Skeletal muscle satellite cell (primary cell): ENCODE data around the gene NUP205.

Source experiments
- H3K27me3 ChIP-seq: 2 replicates; pipeline ENCODE4 v1.7.0; 2013; ENCODE audit warnings: low read length; ENCODE audit not compliant: control insufficient read depth, insufficient read depth
- H3K36me3 ChIP-seq: 2 replicates; pipeline ENCODE4 v1.7.0; 2013; ENCODE audit warnings: mild to moderate bottlenecking, control low read depth, low read length; ENCODE audit not compliant: insufficient read depth
- H3K4me1 ChIP-seq: 2 replicates; pipeline ENCODE4 v1.7.0; 2013; ENCODE audit warnings: low read length; ENCODE audit not compliant: control insufficient read depth, insufficient read depth
- H3K4me2 ChIP-seq: 2 replicates; pipeline ENCODE4 v1.7.0; 2013; ENCODE audit warnings: mild to moderate bottlenecking, low read length
- H3K4me3 ChIP-seq: 2 replicates; pipeline ENCODE4 v1.7.0; 2013; ENCODE audit warnings: low read length
- H3K9ac ChIP-seq: 2 replicates; pipeline ENCODE4 v1.7.0; 2013; ENCODE audit warnings: mild to moderate bottlenecking, low read depth, low read length, moderate library complexity
- H3K9me3 ChIP-seq: replicated peaks from 2 replicates; pipeline ENCODE4 v1.7.0; 2013; ENCODE audit warnings: mild to moderate bottlenecking, control low read depth, low read length

Gene NUP205

DNA sequence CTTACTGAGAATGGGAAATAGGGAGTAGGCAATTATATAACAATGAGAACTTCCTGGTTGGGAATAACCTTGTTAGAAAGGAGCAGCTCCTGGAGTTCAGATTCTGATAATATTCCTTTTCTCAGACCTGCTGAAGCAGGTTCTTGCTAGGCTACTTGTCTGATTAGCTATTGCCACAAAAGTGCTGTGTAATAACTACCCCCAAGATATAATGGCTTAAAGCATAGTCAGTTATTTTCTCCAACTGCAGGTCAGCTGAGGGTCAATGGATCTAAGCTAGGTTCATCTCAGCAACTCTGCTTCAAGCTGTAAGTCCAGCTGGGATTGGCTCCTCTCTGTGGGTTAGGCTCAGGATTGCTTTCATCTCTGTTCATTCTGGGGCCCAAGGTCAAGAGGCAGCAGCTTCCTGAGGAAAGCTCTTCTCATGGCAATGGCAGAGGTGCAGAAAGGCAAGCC is 38.5 kb upstream of the NUP205 start:
- Histone ChIP-seq H3K9me3 (no peaks in the 10 kb centered on the region), H3K27me3 (no peaks in the 10 kb centered on the region), H3K4me3 (no peak overlapping the region), H3K9ac (no peak overlapping the region), H3K4me1 (no peaks in the 10 kb centered on the region), H3K4me2 (no peak overlapping the region), H3K36me3 (no peaks in the 10 kb centered on the region)

GRCh38 chr7:135519871-135520270 is 37.8 kb upstream of the NUP205 start:
- Histone ChIP-seq H3K4me2 (no peak overlapping the region), H3K27me3 (no peaks in the 10 kb centered on the region), H3K4me3 (no peak overlapping the region), H3K9ac (no peak overlapping the region), H3K4me1 (no peaks in the 10 kb centered on the region), H3K9me3 (no peaks in the 10 kb centered on the region), H3K36me3 (no peaks in the 10 kb centered on the region)

GRCh38 chr7:135522509-135522908 is 35.2 kb upstream of the NUP205 start:
- Histone ChIP-seq H3K4me3 (no peak overlapping the region), H3K4me1 (no peaks in the 10 kb centered on the region), H3K9me3 (no peaks in the 10 kb centered on the region), H3K27me3 (peaks cover 4% of the 10 kb centered on the region), H3K4me2 (no peak overlapping the region), H3K36me3 (no peaks in the 10 kb centered on the region), H3K9ac (no peak overlapping the region)

DNA sequence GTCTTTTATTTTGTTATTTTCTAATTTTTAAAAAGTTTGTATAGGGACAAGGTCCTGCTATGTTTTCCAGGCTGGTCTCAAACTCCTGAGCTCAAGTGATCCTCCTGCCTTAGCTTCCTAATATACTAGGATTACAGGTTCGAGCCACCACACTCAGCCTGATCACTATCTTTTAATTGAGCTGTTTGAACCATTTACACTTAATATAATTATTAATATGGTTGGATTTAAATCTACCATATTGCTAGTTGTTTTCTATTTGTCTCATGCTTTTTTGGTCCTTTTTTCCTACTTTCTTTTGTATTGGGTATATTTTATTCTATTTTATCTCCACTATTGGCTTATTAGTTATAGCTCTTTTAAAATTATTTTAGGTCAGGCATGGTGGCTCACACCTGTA is 34.6 kb upstream of the NUP205 start:
- Histone ChIP-seq H3K9me3 (no peaks in the 10 kb centered on the region), H3K4me1 (no peaks in the 10 kb centered on the region), H3K9ac (no peak overlapping the region), H3K27me3 (peaks cover 4% of the 10 kb centered on the region), H3K4me2 (no peak overlapping the region), H3K4me3 (no peak overlapping the region), H3K36me3 (no peaks in the 10 kb centered on the region)

GRCh38 chr7:135525426-135525825 is 32.3 kb upstream of the NUP205 start:
- H3K9ac ChIP-seq: no peak overlapping the region
- peaks cover 9% of the 10 kb centered on the region for H3K27me3 ChIP-seq
- no peaks in the 10 kb centered on the region for H3K4me1 ChIP-seq
- no peak overlapping the region for H3K4me3 ChIP-seq
- no peak overlapping the region for H3K4me2 ChIP-seq
- no peaks in the 10 kb centered on the region for H3K9me3 ChIP-seq
- no peaks in the 10 kb centered on the region for H3K36me3 ChIP-seq

DNA sequence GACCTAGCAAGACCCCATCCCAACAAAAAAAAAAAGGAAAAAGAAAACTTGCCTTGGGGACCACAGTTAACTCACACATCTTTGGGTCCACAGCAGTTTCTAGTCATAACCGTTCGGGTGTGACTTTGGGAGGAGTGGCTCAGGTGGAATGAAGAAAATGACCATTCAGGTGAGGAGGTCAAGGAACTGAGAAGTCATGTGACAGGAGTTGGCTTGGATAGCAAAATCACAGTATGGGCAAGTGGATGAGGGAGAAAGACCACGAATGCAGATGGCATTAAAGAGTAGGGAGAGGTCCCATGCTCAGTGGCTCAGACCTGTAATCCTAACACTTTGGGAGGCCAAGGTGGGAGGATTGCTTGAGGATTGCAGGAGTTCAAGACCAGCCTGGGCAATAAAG is 30.7 kb upstream of the NUP205 start:
- Histone ChIP-seq H3K27me3 (peaks cover 18% of the 10 kb centered on the region), H3K4me2 (no peak overlapping the region), H3K4me3 (no peak overlapping the region), H3K36me3 (no peaks in the 10 kb centered on the region), H3K4me1 (no peaks in the 10 kb centered on the region), H3K9ac (no peak overlapping the region), H3K9me3 (no peaks in the 10 kb centered on the region)

- no peaks in the 10 kb centered on the region for H3K9me3 ChIP-seq
- no peak overlapping the region for H3K4me2 ChIP-seq
- H3K9ac ChIP-seq: no peak overlapping the region
- no peaks in the 10 kb centered on the region for H3K36me3 ChIP-seq
- no peaks in the 10 kb centered on the region for H3K4me1 ChIP-seq
- no peak overlapping the region for H3K4me3 ChIP-seq
- H3K27me3 ChIP-seq: peaks cover 25% of the 10 kb centered on the region
Measured at GRCh38 chr7:135536150-135536549, 21.6 kb upstream of the NUP205 start.

- Histone ChIP-seq H3K4me3 (no peak overlapping the region), H3K4me2 (no peak overlapping the region)
Measured at GRCh38 chr7:135537453-135537852, 20.3 kb upstream of the NUP205 start.

DNA sequence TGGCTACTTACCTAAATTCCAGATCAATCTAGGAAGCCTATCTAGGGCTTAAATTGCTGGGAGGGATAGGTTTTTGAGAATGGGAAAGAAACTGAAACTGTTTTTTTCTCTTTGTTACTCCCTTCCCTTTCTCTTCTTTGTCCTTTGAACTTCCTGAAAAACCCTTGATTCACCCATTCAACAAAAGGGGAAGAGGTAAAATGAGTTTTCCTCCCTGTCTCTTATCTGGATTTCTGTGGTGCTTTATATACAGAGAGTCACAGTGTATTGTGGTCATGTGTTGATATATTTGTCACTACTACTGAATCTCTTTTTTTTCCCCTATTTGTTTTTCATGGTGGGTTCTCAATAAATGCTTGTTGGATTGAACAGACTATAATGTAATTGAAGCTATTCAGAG is 19.8 kb upstream of the NUP205 start:
- H3K4me2 ChIP-seq: no peak overlapping the region
- no peaks in the 10 kb centered on the region for H3K4me1 ChIP-seq
- H3K9ac ChIP-seq: no peak overlapping the region
- H3K9me3 ChIP-seq: no peaks in the 10 kb centered on the region
- H3K4me3 ChIP-seq: no peak overlapping the region
- H3K27me3 ChIP-seq: peaks cover 20% of the 10 kb centered on the region
- H3K36me3 ChIP-seq: no peaks in the 10 kb centered on the region

More at GRCh38 chr7:135537453-135537852, 20.3 kb upstream of the NUP205 start:
- H3K36me3 ChIP-seq: no peaks in the 10 kb centered on the region
- H3K9ac ChIP-seq: no peak overlapping the region
- H3K27me3 ChIP-seq: peaks cover 20% of the 10 kb centered on the region
- H3K9me3 ChIP-seq: no peaks in the 10 kb centered on the region
- H3K4me1 ChIP-seq: no peaks in the 10 kb centered on the region

DNA sequence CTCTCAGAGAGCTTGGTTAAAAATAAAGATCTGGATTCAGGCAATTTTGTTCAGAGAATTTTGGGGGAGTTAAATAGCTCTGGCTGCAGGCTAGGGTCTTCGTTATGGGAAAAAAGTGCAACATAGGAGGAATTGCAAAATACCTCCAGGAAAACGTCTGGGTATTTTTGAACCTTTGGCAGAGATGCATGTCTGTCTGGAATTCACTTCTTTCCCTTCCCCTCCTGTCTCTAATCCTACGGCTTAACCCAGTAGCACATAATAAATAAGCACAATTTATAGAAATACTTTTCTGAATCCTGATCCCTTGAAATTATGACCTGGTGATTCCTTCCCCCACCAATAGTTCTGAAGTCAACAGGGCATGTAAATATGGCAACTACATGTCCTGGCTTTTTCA is 19.3 kb upstream of the NUP205 start:
- Histone ChIP-seq H3K9ac (no peak overlapping the region), H3K27me3 (peaks cover 20% of the 10 kb centered on the region), H3K4me2 (no peak overlapping the region), H3K4me3 (no peak overlapping the region), H3K36me3 (no peaks in the 10 kb centered on the region), H3K9me3 (no peaks in the 10 kb centered on the region), H3K4me1 (no peaks in the 10 kb centered on the region)

GRCh38 chr7:135539629-135540028 is 18.1 kb upstream of the NUP205 start:
- Histone ChIP-seq H3K4me3 (no peak overlapping the region), H3K36me3 (no peaks in the 10 kb centered on the region), H3K9ac (no peak overlapping the region), H3K4me1 (no peaks in the 10 kb centered on the region), H3K4me2 (no peak overlapping the region), H3K9me3 (no peaks in the 10 kb centered on the region), H3K27me3 (peaks cover 20% of the 10 kb centered on the region)

DNA sequence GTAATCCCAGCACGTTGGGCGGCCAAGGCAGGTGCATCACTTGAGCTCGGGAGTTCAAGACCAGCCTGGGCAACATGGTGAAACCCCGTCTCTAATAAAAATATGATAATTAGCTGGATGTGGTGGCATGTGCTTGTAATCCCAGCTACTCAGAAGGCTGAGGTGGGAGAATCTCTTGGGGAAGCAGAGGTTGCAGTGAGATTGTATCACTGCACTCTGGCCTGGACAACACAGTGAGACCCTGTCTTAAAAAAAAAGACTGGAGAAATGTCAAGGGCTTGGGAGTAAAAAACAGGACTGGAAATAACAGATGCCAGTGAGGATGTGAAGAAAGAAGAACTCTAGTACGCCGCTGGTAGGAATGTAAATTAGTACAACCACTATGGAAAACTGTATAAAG is 16.7 kb upstream of the NUP205 start:
- Histone ChIP-seq H3K9me3 (no peaks in the 10 kb centered on the region), H3K27me3 (peaks cover 20% of the 10 kb centered on the region), H3K4me2 (no peak overlapping the region), H3K4me3 (no peak overlapping the region), H3K4me1 (no peaks in the 10 kb centered on the region), H3K36me3 (no peaks in the 10 kb centered on the region), H3K9ac (no peak overlapping the region)
